Adrenal gland (tissue), 19 donors: ENCODE data around the gene AFF1. TPM values are rescaled to one million over a fixed set of nuclear protein-coding genes. Genes with fewer than 3 reads are reported as not detected.

Experiments
- DNase-seq, 7 donors: peaks; one replicate each; pipeline ENCODE4 v3.0.0-alpha.2; 2019 to 2020
- H3K27ac ChIP-seq, 5 donors: fragments of 200-600 bp; sonication (generic) in 4 of 5; 1 replicate in 3 of 5; 2 replicates in 2 of 5; pipeline versions ENCODE4 v1.5.1 to v1.8.0; 2016 to 2020; ENCODE audit warnings: mild to moderate bottlenecking in 1 of 5
- H3K27me3 ChIP-seq: fragments of 200-600 bp; 2 replicates; pipeline ENCODE4 v1.8.0; 2021
- H3K36me3 ChIP-seq, 2 donors: fragments of 200-600 bp; replicated peaks in 1 of 2; 1 replicate in 1 of 2; 2 replicates in 1 of 2; pipeline versions ENCODE4 v1.5.1 to v1.8.0; 2018 to 2022
- H3K4me1 ChIP-seq, 2 donors: fragments of 200-600 bp; replicated peaks in 1 of 2; 1 replicate in 1 of 2; 2 replicates in 1 of 2; pipeline versions ENCODE4 v1.5.1 to v1.8.0; 2018 to 2021
- H3K4me3 ChIP-seq, 4 donors: fragments of 200-600 bp; sonication (generic) in 3 of 4; one replicate each; pipeline ENCODE4 v1.5.1; 2016 to 2018
- H3K9me3 ChIP-seq, 3 donors: fragments of 200-600 bp; sonication (generic) in 1 of 3; replicated peaks in 1 of 3; 1 replicate in 2 of 3; 2 replicates in 1 of 3; pipeline versions ENCODE4 v1.5.1 to v1.8.0; 2016 to 2021
- CTCF ChIP-seq, 6 experiments: fragments of 450-650 bp in 4 of 6; fragments of 200-600 bp in 2 of 6; sonication (generic) in 1 of 6; IDR thresholded peaks; 1 replicate in 5 of 6; 2 replicates in 1 of 6; pipeline versions ENCODE4 v1.5.1 to v1.8.0; 2016 to 2021; ENCODE audit warnings: antibody characterized with exemption in 6 of 6, mild to moderate bottlenecking in 2 of 6, moderate library complexity in 1 of 6
- POLR2A ChIP-seq, 2 donors: fragments of 450-650 bp; IDR thresholded peaks; one replicate each; pipeline ENCODE4 v1.6.1; 2017; ENCODE audit warnings: antibody characterized with exemption in 2 of 2, mild to moderate bottlenecking in 2 of 2, moderate library complexity in 1 of 2
- WGBS, 4 donors: extraction: QIAGEN DNeasy Blood & Tissue Kit in 2 of 4; methylation state at CpG; one replicate each; pipeline versions ENCODE4 v1.1.5 to v1.1.7; 2013 to 2017; 5-methylcytosine and 5-hydroxymethylcytosine counted together
- intact Hi-C, 2 donors: fragments of 100-400 bp; cut with DNase I; formaldehyde crosslinking; loops; one replicate each; pipeline versions ENCODE4 v1.14.1 to v1.15.0; 2022 to 2023
- long read RNA-seq, 10 donors: library from polyadenylated mRNA in 3 of 10; unstranded in 2 of 10; stranded (forward) in 1 of 10; transcript quantifications; one replicate each; pipeline ENCODE4 v2.0.0 and lab custom pipeline, GENCODE V29; 2021 to 2026
- polyA plus RNA-seq, 3 donors: library from polyadenylated mRNA; stranded (reverse); fragments of 200-250 nt in 2 of 3; fragments of 350-450 nt in 1 of 3; fragmentation: Illumina TruSeq in 1 of 3; extraction: RNeasy Lipid Tissue Mini Kit (QIAGEN cat#74804) in 1 of 3; gene quantifications; one replicate each; pipeline ENCODE4 v1.2.3, GENCODE V29; 2013 to 2014
- total RNA-seq, 9 donors: library from RNA; depleted of rRNA in 4 of 9; stranded (reverse); fragments of >200 nt in 4 of 9; fragments of 120-200 nt in 1 of 9; fragmentation: NEBNext Ultra II Directional in 1 of 9; extraction: Animal tissue kit (Norgen Biotek cat#: 25700) in 1 of 9; gene quantifications; one replicate each; pipeline versions ENCODE4 v1.1.0 to v1.2.4, GENCODE V29; 2013 to 2023
- donor health status: healthy with polysubstance abuse.
- donor health status: Bipolar disorder and iron deficiency.
- donor health status: DM: yes; HTN: yes; CAD: no.
- donor health status: DM: no; HTN: no; CAD: no.
- donor health status: DM: no; HTN: no; CAD: no.
- donor health status: DM: yes; HTN: yes; CAD: no.

The AFF1 gene
- total RNA-seq (100 to 1,000 TPM in 1 of 9 donors, 10 to 100 TPM in 8; 21.0 to 109 (median 57.5) TPM), polyA plus RNA-seq (10 to 100 TPM in 2 of 3 donors, 1 to 10 TPM in 1; 9.9 to 44.1 (median 26.2) TPM)
- long read RNA-seq, donor 1, result 0 reads
- long read RNA-seq, donor 2, result 0 reads
- long read RNA-seq, donor 3, partial matches to known transcripts, result 0 of 1 reads
- long read RNA-seq, donor 3, other reads (novel, unspliced or antisense), result 0 of 1 reads
- long read RNA-seq, donor 4, partial matches to known transcripts, result 1 of 5 reads
- long read RNA-seq, donor 4, other reads (novel, unspliced or antisense), result 4 of 5 reads
- long read RNA-seq, donor 5, partial matches to known transcripts, result 0 of 9 reads
- long read RNA-seq, donor 5, other reads (novel, unspliced or antisense), result 8 of 9 reads
- long read RNA-seq, donor 6, partial matches to known transcripts, result 2 of 5 reads
- long read RNA-seq, donor 6, other reads (novel, unspliced or antisense), result 3 of 5 reads
- long read RNA-seq, donor 7, partial matches to known transcripts, result 12 of 12 reads
- long read RNA-seq, donor 7, other reads (novel, unspliced or antisense), result 0 of 12 reads
- long read RNA-seq, donor 8, result 0 reads
- long read RNA-seq, donor 9, result 0 reads
- long read RNA-seq, donor 10, result 0 reads

GRCh38 chr4:86934771-86935565, at the start of gene AFF1:
AFF1 (plus strand) TSS chr4:86935011; CDS start chr4:86948534, 13,523 bp downstream.
- intact Hi-C loops, result loop anchor here (5.0 to 10.0 kb wide), 3 partner anchors 70 to 157 kb away; no protein-coding TSS in a partner anchor
- WGBS, 4 donors, result 0 to 1% (median 0%) methylated on average over 51 to 97 of the region's 97 CpGs; no CpG with 5 or more reads in 1 of the 4 donors
- peak; percentile 93 to 97 (median 95) for DNase-seq
- H3K4me1 ChIP-seq, result peaks cover 28 to 46% of the 10 kb centered on the region in 2 donors
- H3K9me3 ChIP-seq, result no peaks in the 10 kb centered on the region
- no peaks in the 10 kb centered on the region for H3K36me3 ChIP-seq
- H3K4me3 ChIP-seq, result peak within 1 kb of the TSS; percentile 35 to 98 (median 93)
- TF ChIP-seq POLR2A (IDR thresholded peaks at IDR 0.05) (peak; percentile 89 to 96), CTCF (IDR thresholded peaks at IDR 0.05) (peak; percentile 29 to 72 (median 49))
- H3K27ac ChIP-seq, result peak within 1 kb of the TSS; percentile 91 to 100 (median 98)
- no peaks in the 10 kb centered on the region for H3K27me3 ChIP-seq

GRCh38 chr4:86890790-86891189, 44.0 kb upstream of the AFF1 start:
- Histone ChIP-seq H3K9me3 (no peaks in the 10 kb centered on the region), H3K4me3 (no peak overlapping the region), H3K27me3 (no peaks in the 10 kb centered on the region), H3K4me1 (peaks cover 3 to 7% of the 10 kb centered on the region in 2 donors), H3K27ac (no peak overlapping the region), H3K36me3 (no peaks in the 10 kb centered on the region)
- 74 to 87% (median 81%) methylated on average over 7 of the region's 7 CpGs for WGBS, 4 donors
- no peak for TF ChIP-seq POLR2A (IDR thresholded peaks at IDR 0.05)
- no peak for TF ChIP-seq CTCF (IDR thresholded peaks at IDR 0.05)
- DNase-seq, result no peak
- intact Hi-C loops, result loop anchor here in 1 of 2 donors (5.0 kb wide), 1 partner anchor 393 kb away; no protein-coding TSS in a partner anchor

GRCh38 chr4:86891762-86892635, 42.8 kb upstream of the AFF1 start, which contains the start of gene C4orf36:
C4orf36 (minus strand) TSS chr4:86892422; CDS start chr4:86891520, 902 bp downstream.
- intact Hi-C loops, result loop anchor here (2.0 to 5.0 kb wide), 2 partner anchors 393 to 395 kb away; no protein-coding TSS in a partner anchor
- Histone ChIP-seq H3K4me1 (peaks cover 3 to 14% of the 10 kb centered on the region in 2 donors), H3K9me3 (no peaks in the 10 kb centered on the region), H3K27ac (peak within 1 kb of the TSS in 3 of 5 donors; percentile 54 to 76 (median 74)), H3K27me3 (no peaks in the 10 kb centered on the region), H3K36me3 (no peaks in the 10 kb centered on the region), H3K4me3 (peak within 1 kb of the TSS; percentile 33 to 95 (median 80))
- TF ChIP-seq POLR2A (IDR thresholded peaks at IDR 0.05) (no peak), CTCF (IDR thresholded peaks at IDR 0.05) (no peak)
- peak; percentile 54 to 79 (median 70) for DNase-seq
- 0 to 3% (median 2%) methylated on average over 30 to 84 of the region's 84 CpGs for WGBS, 4 donors
